ENCODE data around the gene TBC1D16. TPM values are rescaled to one million over a fixed set of nuclear protein-coding genes. Genes with fewer than 3 reads are reported as not detected.

The TBC1D16 gene
- total and polyA plus RNA-seq, 10 of the 15 experiments (the other 5 are each of a cell fraction or from before 2014, with no cell fraction given): 0.01 to 0.13 (median 0.06) TPM; not detected in 3

- FAIRE-seq: no peak
- Histone ChIP-seq H4K20me1 (ENCODE audit: control insufficient read depth, insufficient read depth) (no peaks in the 10 kb centered on the region), H3K4me2 (ENCODE audit: control insufficient read depth, insufficient read depth) (peak within 1 kb of the TSS; percentile 89), H3K79me2 (ENCODE audit: control insufficient read depth, insufficient read depth, low read length) (no peaks in the 10 kb centered on the region), H3K4me3 (peak within 1 kb of the TSS; percentile 74; the same call in 1 of the 2 replicates), H3K9me3 (replicated peaks; ENCODE audit: control insufficient read depth, insufficient read depth, low read length) (no peaks in the 10 kb centered on the region), H2AFZ (ENCODE audit: control insufficient read depth, low read depth, low read length) (peak within 1 kb of the TSS; percentile 66), H3K27me3 (replicated peaks in 1 of 2; ENCODE audit: control insufficient read depth in 2 of 2, insufficient read depth in 2 of 2, low read length in 1 of 2) (peaks cover 3 to 4% of the 10 kb centered on the region in 2 experiments; a peak in 3 of 4 replicates), H3K36me3 (ENCODE audit: control insufficient read depth in 2 of 2, insufficient read depth in 2 of 2, low read length in 1 of 2) (no peaks in the 10 kb centered on the region), H3K4me1 (ENCODE audit: control insufficient read depth, insufficient read depth, low read length) (no peaks in the 10 kb centered on the region), H3K27ac (ENCODE audit: control insufficient read depth, insufficient read depth) (no peak within 1 kb of the TSS), H3K9ac (ENCODE audit: control insufficient read depth, insufficient read depth, low read length) (no peak within 1 kb of the TSS; the same call in 1 of the 2 replicates)
- ATAC-seq: peak; percentile 96
- intact Hi-C loops (cut with micrococcal nuclease; ENCODE audit: unreplicated experiment): no loop called here
- 2% methylated on average over 82 of the region's 89 CpGs for WGBS (ENCODE audit: insufficient coverage, insufficient replicate concordance, low lambda C conversion rate, missing lambda C conversion rate)
- DNase-seq (ENCODE audit: low read depth, low spot score): no peak
- SMC1A ChIA-PET (ENCODE audit: uncharacterized antibody, unreplicated experiment): no interaction called here
- POLR2A ChIA-PET: no interaction called here
- in situ Hi-C loops (cut with MboI): no loop called here
- peak; percentile 91 for TF ChIP-seq YY1 (IDR thresholded peaks at IDR 0.05; ENCODE audit: low read depth, low read length)
- no peak for TF ChIP-seq JUNB (IDR thresholded peaks at IDR 0.05)
- peak; percentile 69; the same call in 1 of the 2 replicates for TF ChIP-seq SIN3A (IDR thresholded peaks at IDR 0.05; ENCODE audit: low read depth, low read length)
- peak; percentile 83 for TF ChIP-seq NKRF (conservative IDR thresholded peaks at IDR 0.05)
- peak; percentile 39; the same call in 1 of the 2 replicates for TF ChIP-seq POLR2A (IDR thresholded peaks at IDR 0.05; ENCODE audit: low read depth, low read length)
- peak; percentile 41; the same call in 1 of the 2 replicates for TF ChIP-seq MXI1 (IDR thresholded peaks at IDR 0.05; ENCODE audit: low read depth, low read length)
- peak; percentile 40; the same call in 1 of the 2 replicates for TF ChIP-seq BACH1 (IDR thresholded peaks at IDR 0.05; ENCODE audit: borderline replicate concordance)
- TF ChIP-seq EGR1 (IDR thresholded peaks at IDR 0.05; ENCODE audit: borderline replicate concordance in 1 of 2, low read depth in 2 of 2, low read length in 2 of 2): peak in 1 of 2 experiments; percentile 70; a peak in 1 of 3 replicates
- TF ChIP-seq DPF2 (IDR thresholded peaks at IDR 0.05): no peak
- no peak for TF ChIP-seq SPI1 (IDR thresholded peaks at IDR 0.05; ENCODE audit: borderline replicate concordance, insufficient read depth, low read depth, low read length)
- TF ChIP-seq GATAD2B (conservative IDR thresholded peaks at IDR 0.05; ENCODE audit: low read depth): 0 out of 2 replicates have a peak, but pooled peaks have one; percentile 31
- TF ChIP-seq NR2F1 (conservative IDR thresholded peaks at IDR 0.05): 0 out of 2 replicates have a peak, but pooled peaks have one; percentile 14
- peak; percentile 51 for TF ChIP-seq HDAC6 (IDR thresholded peaks at IDR 0.05; ENCODE audit: unreplicated experiment)
- RAD21 ChIA-PET (ENCODE audit: unreplicated experiment): no interaction called here
- BruUV-seq (replicated peaks): no TSS peak
- CTCF ChIA-PET: no interaction called here
These were observed 454 bp upstream of the TBC1D16 start, which contains the start of gene CCDC40 for GRCh38 chr17:80035937-80036714. Gene CCDC40 (plus strand): TSS chr17:80036642. CDS start chr17:80036663, 21 bp downstream.

All from GM12878 (cell line).